GM21423 (cell line): ENCODE data around the gene CBLN4.

Source experiments
- ATAC-seq: cut with Tn5 transposase; IDR thresholded peaks from one replicate; pipeline ENCODE4 v1.9.1; 2021; ENCODE audit warnings: mild to moderate bottlenecking, moderate library complexity; ENCODE audit not compliant: unreplicated experiment

Gene CBLN4

DNA sequence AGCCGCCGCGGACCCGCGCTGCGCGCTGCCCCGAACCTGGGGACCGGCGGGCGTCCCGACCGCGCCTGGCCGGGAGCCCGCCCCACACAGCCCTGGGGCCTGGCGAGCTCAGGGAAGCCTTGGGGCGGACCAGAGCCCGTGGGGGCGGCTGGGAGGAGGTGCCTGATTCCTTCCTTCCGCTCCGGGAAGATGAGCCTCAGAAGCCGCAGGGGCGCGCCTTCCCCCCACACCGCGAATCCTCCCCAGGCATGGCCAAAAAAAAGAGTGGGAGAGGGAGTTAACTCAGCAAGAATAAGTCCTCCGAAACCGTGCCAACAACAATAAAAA lies at the start of gene CBLN4:
CBLN4 (minus strand) TSS at position 131 of the 327 bp plus-strand sequence. CDS start 1,348 bp downstream, outside the sequence.
- no peak for ATAC-seq

DNA sequence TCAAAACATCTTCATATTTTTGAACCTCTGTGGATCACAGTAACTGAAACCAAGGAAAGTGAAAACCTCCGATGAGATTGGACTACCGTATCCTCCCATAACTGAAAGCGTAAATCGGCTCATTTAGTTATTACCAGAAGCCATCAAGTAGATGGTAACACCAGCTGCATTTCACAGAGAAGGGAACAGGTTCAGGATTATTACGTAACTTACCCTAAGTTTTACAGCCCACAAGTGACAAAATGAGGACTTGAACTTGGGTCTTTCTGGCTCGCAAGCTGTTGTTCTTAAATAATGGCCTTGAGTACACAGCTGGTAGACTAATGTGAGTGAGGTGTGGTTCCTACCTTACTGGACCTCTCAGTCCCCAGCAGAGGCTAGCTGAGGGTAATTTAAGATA lies 37.9 kb upstream of the CBLN4 start:
- ATAC-seq: no peak

DNA sequence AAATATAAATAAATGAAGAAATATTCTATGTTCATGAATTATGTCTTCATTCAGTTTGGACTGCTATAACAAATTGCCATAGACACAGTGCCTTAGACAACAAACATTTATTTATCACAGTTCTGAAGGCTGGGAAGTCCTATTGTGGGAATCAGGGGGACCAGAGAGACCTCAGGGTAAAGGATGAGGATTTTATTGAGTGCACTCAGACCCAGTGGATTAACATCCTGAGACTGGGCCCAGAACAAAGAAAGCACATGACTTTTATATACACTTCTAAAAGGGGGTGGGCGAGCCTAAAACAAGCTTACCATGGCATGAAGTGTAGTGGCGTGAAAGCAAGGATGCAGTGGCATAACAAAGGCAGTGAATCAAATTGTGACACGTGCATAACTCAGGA lies 26.9 kb upstream of the CBLN4 start:
- no peak for ATAC-seq

DNA sequence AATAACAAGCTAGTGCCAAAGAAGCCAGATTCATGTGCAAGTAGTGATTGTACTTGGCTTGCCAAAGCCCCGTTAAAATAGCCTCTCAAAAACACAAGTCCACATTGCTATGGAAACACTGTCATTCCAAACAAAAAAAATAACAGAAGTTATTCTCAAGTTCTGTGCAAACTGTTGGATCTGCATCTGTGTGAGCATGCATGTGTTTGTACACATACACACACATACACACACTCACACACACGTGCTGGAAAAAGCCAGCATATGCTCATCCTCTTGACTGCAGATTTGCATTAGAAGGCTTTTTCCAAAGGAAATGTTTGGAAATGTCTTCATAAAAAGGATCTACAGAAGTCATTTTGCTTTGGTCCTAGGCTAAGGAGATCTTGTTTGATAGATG lies 13.4 kb upstream of the CBLN4 start:
- ATAC-seq: no peak

DNA sequence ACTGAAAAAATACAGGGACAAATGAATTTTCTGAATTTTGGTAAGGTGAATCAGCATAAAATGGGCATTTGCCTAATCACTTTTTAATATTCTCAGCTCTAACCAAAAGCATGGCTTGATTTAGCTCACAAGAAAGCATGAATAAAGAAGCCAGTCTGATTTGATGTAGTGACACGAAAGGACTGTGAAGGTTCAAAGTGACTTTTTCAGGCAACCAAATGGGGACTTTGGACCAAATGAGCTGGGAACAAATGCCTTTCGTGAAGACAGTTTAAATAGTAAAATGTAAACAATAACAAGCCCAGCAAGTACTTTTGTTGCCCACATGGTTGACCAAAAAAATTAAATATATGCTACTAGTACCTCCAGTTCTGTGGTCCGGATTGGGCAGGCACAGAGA lies 12.9 kb upstream of the CBLN4 start:
- no peak for ATAC-seq

DNA sequence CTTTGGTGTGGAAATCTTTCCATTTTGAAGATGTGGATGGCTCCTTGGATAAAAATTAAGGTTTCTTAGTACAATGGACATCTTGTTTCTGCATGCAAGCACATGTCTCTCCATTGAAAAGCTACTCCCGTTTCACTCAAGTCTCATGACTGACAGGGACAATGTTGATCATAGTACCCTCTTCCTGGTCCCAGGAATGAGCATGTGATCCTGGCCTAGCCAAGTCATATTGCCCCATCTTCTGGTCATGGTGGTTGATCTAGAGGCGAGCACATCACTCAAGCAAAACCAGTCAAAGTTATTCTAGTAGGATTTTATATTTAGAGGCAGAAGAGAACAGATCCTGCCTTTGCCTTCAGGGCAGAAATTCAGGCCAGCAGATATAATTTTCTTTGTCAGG lies 12.2 kb upstream of the CBLN4 start:
- no peak for ATAC-seq

DNA sequence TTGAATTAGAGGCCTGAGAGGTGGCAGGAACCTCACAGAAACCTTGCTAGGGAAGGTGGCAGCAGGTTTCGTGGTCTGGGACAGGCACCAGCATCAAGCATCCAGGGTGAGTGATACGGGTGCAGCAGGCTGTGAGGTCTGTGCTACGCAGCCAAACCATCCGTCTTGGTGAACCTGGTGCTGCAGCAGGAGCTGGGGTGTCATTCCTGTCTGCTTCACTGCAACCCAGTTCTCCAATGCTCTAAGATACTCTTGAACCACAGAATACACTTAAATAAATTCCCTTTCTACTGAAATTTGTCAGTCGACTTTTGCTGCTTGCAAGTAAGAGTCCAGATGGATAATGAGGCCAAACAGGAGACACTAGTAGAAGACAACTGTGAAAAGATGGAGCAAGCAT lies 9.7 kb upstream of the CBLN4 start:
- ATAC-seq: no peak

DNA sequence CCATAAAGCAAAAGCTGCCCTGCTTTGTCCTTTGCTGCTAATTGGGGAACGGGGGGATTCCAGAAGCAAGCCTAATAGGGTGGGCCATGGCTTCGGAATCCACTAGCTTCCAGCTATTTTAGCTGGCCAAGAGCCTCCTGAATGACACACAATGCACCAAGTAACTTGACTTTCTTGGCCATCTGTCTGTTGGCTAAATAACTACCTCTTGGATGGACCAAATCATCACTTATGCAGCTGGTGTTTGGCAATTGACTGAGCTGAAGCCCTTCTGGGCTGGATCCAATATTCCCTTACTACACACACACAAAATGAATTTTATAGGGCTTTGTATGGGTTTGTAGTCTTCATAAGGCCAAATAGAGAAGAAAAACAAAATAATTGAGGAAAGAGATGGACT lies 8.8 kb upstream of the CBLN4 start:
- ATAC-seq: no peak

DNA sequence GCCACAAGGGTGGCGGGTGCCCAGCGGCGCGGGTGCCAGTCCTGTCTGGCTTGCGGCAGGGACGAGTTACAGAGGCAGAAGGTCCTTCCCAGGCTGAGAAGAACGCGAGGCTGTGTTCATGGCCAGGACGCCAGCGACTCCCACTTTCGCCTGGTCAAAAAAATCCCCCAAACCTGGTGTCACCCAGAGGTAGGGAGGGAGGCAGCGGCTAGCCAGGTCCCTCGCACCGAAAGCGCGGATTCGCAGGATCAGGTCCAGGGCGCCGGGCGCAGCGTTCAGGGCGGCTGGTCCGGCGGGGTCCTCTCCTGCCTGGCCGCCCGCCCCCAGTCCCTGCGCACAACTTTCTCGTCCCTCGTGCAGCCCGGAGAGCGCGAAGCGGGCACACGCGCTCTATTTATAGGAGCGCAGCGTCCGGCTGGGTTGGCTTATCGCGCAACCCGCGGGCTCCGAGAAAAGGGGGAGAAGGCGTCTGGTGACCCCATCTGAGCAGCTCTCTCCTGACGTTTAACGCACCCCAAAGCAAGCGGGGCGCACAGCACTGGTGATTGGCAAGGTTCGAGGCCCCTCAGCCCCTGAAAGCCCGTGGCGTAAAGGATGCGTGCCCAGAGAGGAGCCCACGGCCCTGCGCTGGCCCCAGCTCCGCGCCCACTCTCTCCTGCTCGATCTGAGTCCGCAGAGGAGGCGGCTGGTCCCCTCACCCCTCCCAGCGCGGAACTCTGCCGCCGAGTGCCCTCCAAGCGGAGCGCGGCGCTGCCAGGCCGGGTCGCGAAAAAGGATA lies 519 bp downstream of the CBLN4 start:
- no peak for ATAC-seq

DNA sequence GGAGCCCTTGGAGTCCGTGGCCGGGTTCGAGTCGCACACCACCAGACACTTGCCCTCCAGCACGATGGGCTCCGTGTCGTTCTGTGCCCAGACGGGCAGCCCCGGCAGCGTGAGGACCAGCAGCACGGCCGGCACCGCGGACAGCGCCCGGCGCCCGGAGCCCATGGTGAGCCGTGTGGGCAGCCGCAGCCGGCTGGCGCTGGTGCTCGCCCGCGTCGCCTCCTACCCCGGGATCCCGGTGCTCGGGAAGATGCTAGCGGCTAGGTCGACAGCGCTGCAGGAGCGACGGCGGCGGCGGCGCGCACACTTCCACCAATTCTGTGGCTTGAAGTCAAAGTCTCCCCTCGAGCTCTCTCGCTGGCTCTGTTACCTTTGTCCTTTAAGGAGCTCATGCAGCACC lies 1.3 kb downstream of the CBLN4 start:
- ATAC-seq: no peak

DNA sequence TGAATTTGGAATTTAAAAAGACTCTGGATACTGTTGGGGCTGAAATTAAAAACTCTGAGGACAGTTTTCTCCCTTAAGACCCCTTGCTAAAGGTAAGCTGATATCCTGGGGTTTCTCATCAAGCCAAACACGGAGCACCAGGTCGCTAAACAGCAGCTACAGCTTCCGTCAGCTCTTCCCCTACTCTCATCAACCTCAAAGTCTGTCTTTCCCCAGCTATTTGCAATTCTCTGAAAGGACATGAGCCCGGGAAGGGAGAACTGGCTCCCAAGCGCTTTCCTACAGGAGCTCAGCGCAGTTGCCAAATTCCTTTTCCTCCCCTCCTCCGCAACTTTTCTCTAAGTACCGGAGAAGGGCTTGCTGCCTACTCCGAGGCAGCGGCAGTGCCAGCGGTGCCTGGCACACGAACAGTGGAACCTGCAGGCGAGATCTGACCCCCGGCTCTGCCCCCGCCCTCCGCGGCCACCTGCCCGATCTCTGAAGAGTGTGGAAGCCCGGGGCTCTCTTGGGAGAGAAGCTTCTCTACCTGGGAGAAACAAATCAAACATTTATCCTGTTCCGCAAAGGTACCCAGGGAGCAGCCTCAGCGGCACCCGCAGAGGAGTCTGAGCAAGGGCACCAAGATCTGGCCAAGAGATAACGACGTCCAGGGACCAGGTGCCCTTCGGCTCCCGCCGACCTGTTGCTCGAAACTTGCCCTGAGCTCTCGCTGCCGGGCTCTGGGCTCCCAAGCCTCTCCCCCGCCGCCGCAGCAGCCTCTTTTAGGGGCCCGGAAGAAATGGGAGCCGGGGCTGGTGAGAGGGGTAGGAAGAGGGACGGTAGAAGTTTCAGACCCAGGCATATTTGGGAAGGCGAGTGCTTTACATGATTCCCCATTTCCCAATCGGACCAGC lies 2.2 kb downstream of the CBLN4 start:
- ATAC-seq: no peak

DNA sequence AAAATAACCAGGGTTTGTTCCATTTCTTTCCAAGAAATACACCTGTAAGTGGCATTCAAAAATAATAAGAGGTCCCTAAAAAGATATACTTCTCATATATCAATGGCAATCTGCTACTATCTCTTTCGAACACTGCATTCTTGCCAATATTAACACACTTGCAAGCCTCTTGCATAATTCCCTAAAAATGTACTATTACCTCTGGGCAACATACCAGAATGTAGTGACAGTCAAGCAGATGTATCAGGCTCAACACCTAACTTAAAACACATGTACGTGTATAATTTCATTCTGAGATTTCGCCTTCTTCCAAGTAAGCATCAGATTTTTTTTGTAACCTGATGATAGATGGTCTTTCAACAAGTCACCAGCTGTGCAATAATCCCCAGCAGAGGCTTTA lies 3.4 kb downstream of the CBLN4 start:
- no peak for ATAC-seq

DNA sequence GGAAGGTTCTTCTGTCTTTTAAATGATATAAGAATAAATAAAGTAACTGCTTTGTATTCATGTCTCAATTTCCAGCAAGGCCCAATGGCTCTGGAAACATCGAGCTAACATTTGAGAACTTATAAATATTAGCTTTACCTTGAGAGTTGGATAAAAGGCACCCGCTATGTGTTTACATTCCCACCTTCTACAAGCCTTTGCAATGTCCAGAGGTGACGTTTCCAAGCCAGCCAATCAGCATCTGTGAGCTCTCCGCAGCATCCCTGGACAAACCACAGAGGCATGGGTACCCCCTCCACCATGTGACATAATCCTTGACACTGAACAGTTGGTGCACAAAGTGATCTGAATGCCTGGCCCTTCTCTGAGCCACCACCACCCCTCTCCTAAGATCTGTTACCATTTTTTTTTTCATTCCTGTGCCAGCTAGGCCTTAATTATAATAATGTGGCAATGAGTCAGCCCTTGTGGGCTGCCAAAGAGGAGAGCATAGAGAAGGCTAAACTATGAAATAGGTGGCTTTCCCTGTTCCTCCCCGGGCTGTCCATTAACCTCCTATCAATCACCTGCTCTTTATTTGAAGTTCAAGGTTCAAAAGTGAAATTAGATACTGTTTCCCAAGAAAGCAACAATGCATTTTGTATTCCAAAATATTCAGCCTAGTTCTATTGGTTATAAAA lies 4.1 kb downstream of the CBLN4 start:
- no peak for ATAC-seq

DNA sequence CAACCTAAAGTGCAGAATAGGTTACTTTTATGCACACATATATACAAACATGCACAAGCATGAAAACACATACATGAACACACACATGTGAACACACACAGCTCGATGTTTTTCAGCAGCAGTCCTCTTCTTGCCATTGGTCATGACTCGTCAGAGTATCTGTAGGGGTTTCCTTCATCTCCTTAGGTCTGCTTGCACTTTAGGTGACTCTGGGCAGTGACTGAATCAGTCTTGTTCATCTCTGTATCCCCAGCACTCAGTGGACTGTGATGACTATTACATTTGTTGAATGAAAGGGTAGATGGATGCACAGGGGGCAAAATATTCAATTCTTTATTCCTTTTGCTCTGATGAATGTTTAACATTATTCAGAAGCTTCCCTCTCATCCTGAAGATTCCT lies 26.8 kb downstream of the CBLN4 start:
- ATAC-seq: no peak

DNA sequence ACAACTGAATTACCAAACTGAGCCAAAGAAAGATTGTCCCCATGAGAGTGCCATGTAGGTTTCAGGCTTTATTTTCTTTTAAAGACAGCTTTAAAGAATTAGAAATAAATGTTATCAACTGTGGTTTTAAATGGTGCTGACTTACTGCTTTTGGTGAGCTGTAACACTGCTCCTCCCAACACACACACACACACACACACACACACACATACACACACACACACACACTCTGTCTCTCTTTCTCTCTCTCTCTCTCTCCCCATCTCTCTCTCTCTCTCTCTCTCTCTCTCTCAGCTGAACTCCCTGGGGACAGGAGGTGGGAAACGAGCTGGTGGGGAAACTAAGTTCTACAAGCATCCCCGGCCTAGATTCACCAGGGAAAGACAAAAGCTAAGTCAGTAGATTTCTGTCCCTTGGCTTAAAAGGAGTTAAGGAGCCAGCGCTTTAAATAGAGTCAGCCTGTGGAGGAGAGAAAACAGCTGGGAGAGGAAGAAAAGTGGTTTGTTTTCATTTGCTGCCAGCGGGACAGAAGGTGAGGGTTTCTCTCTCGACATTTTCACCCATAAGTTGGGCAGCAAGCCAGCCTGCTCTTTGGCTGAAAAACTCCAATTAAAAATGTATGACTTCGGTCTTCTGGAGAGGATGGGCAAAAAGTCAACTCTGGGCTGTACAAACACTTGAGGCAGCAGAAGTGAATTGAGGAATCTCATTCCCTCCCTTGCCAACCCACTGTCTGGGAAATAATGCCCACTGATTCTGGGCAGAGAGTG lies 27.4 kb downstream of the CBLN4 start:
- ATAC-seq: no peak

DNA sequence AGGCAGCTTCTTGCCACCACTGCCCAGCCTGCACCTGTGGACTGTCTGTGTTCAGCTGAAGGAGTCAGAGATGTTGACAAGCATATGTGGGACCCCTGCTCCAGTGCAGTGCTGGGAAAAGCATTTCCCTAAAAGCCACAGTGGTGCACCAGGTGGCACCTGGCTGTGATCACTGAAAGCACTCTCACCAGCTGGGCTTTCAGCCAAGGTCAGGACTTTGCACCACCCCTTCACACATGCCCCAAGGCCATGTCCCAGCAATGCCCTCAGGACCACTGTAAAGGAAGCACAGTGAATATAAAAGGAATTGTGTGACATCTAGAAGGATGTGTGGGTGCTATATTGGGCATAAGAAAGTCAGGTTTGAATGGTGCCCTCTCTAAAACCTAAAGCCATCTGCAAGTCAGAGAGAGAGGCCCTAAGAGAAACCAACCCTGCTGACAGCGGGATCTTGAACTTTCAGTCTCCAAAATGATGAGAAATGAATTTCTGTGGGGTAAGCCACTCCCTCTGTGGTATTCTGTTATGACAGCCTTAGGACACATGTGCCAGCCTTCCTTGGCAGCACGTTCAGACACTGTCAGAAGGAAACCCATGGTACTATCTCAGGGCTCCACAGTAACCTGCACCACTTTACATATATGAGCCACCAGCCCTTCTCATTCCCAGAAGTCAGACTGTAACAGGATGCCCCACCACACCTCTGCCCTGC lies 30.7 kb downstream of the CBLN4 start:
- ATAC-seq: no peak

DNA sequence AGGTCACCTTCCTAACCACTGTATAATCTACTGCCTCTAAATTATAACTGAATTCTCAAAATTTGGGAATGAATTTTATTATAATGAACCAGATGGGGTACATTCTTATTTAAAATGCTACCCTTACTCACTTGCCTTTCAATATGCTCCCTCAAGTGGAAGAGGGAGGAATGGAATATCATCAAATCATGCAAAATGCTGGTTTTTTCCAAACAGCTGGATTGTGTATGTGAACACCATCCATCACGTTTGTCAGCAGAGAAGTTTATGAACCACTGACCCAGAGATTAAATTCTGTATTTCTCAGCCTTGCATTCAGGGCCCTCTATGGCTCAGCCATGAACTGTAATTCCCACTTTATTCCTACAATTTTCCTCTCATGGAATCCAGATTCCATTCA lies 40.5 kb downstream of the CBLN4 start:
- no peak for ATAC-seq

DNA sequence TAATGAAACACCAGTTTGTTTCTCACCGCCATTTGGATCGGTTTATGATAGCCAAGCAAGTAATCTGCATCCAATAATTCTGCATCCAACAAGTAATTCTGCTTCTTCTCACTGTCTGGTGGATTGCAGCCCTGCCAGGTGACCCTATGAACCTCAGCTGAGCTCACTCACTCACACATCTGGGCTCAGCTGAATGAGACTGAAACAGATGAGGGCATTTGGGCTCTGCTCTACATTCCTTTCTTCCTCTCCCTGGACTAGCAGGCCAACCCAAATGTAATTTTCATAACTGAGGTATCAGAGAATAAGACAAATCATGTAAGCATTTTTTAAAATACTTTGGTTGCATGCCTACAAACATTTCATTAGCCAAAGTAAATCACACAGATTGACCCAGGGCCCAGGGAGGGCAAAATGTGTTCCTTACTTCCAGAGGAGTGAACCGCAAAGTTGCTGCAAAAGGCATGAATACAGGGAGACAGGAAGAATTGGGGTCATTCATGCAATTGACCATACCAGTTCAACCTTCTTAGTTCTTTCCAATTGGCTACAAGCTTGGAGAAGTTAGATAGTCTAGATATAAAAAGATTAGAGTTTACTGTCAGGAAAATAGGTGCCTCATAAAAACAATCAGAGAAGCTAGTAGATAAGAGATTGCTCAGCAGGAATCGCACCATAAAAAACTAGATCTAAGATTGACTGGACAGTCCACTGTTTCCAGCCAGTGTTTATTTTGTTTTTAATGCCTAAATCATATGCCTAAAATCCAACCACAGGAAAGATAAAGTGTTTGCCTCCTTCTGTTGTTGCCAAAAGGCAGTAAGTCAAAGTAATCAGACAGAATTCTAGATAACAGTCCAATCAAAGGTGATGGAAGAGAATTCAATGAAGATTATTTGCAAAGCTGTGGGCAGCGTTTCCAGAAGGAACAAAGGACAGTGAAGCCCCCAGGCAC lies 43.7 kb downstream of the CBLN4 start:
- ATAC-seq: no peak

DNA sequence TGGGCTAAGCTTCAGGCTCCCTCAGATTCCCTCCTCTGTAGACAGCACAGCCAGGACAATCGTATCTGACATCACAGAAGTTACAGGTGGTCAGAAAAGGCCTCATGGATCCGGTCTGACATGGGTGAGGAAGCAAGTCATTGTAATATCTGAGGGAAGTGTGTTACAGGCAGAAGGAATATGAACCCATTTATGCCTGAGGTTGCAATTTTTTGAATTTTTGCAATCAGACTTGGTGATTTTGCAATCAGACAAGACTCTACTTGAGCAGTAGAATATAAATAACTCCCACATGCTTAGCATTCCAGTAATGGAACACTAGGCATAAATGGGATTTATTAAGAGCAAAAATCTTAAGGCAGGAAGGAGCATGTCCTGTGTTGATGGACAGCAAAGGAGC lies 52.1 kb downstream of the CBLN4 start:
- no peak for ATAC-seq
